Stimulated activated CD8-positive, alpha-beta memory T cell treated with anti-CD3 and anti-CD28 coated beads, Interleukin-7, amount 100 ng/mL, for 4 hours (primary cell): ENCODE results near the gene ASB16.

Experiments used
- DNase-seq, 2 donors: peaks; one replicate each; pipeline ENCODE4 v3.0.0-alpha.2; 2020; ENCODE audit warnings: low read depth in 2 of 2

Gene ASB16

GRCh38 chr17:44222112-44222869 lies 51.8 kb downstream of the ASB16 start:
- no peak for DNase-seq

- no peak for DNase-seq
Observed at GRCh38 chr17:44223541-44224071, 53.1 kb downstream of the ASB16 start.
